Islet precursor cell (in vitro differentiated cells): Measurements from ENCODE around the gene BECN2.

Experiments
- DNase-seq: peaks from one replicate; pipeline ENCODE4 v3.0.0-alpha.2; 2018

The BECN2 gene

GRCh38 chr1:241957692-241958494 is at the start of gene BECN2:
BECN2 (plus strand) TSS chr1:241957767; CDS start chr1:241957767, 0 bp downstream.
- no peak for DNase-seq

GRCh38 chr1:241916196-241916595 is 41.4 kb upstream of the BECN2 start:
- DNase-seq, result no peak

GRCh38 chr1:241917487-241917886 is 40.1 kb upstream of the BECN2 start:
- DNase-seq, result no peak

- peak; percentile 60 for DNase-seq
Observed at GRCh38 chr1:241918879-241919278, 38.7 kb upstream of the BECN2 start.

- no peak for DNase-seq
Observed at GRCh38 chr1:241924080-241924808, 33.3 kb upstream of the BECN2 start.

GRCh38 chr1:241926141-241926540 is 31.4 kb upstream of the BECN2 start:
- DNase-seq, result no peak

GRCh38 chr1:241927321-241927720 is 30.2 kb upstream of the BECN2 start:
- DNase-seq, result no peak

GRCh38 chr1:241932845-241933244 is 24.7 kb upstream of the BECN2 start:
- no peak for DNase-seq

- peak; percentile 88 for DNase-seq
Observed at GRCh38 chr1:241934201-241934848, 23.2 kb upstream of the BECN2 start.

GRCh38 chr1:241934866-241935265 is 22.7 kb upstream of the BECN2 start:
- no peak for DNase-seq

- no peak for DNase-seq
Observed at GRCh38 chr1:241939798-241940197, 17.8 kb upstream of the BECN2 start.

GRCh38 chr1:241942738-241943137 is 14.8 kb upstream of the BECN2 start:
- no peak for DNase-seq

GRCh38 chr1:241944300-241944699 is 13.3 kb upstream of the BECN2 start:
- no peak for DNase-seq

GRCh38 chr1:241947354-241947753 is 10.2 kb upstream of the BECN2 start:
- DNase-seq, result no peak

- DNase-seq, result no peak
Observed at GRCh38 chr1:241950390-241950789, 7.2 kb upstream of the BECN2 start.

- no peak for DNase-seq
Observed at GRCh38 chr1:241962153-241962552, 4.6 kb downstream of the BECN2 start.

- no peak for DNase-seq
Observed at GRCh38 chr1:241963722-241964121, 6.2 kb downstream of the BECN2 start.

GRCh38 chr1:241964550-241965282 is 7.1 kb downstream of the BECN2 start:
- no peak for DNase-seq

GRCh38 chr1:241968611-241969010 is 11.0 kb downstream of the BECN2 start:
- no peak for DNase-seq

- peak; percentile 95 for DNase-seq
Observed at GRCh38 chr1:241972703-241973369, 15.3 kb downstream of the BECN2 start.

GRCh38 chr1:241976229-241976628 is 18.7 kb downstream of the BECN2 start:
- DNase-seq, result no peak

GRCh38 chr1:241979071-241979470 is 21.5 kb downstream of the BECN2 start:
- no peak for DNase-seq
